ENCODE data around the gene SUMO3. TPM values are rescaled to one million over a fixed set of nuclear protein-coding genes. Genes with fewer than 3 reads are reported as not detected.

The SUMO3 gene
- total and polyA plus RNA-seq, 2 experiments from 2014 or later = 90.8 to 103 TPM

GRCh38 chr21:44850208-44850800 is 32.4 kb upstream of the SUMO3 start (continued):
- TF ChIP-seq ZNF462 (CRISPR knock-in tag; IDR thresholded peaks at IDR 0.05) = no peak
- no peak for TF ChIP-seq ZNF114 (CRISPR knock-in tag; IDR thresholded peaks at IDR 0.05)
- no peak for TF ChIP-seq POLR2AphosphoS5 (IDR thresholded peaks at IDR 0.05; ENCODE audit: low read depth)
- no peak for TF ChIP-seq NANOG (IDR thresholded peaks at IDR 0.05; ENCODE audit: borderline replicate concordance)
- no peak for TF ChIP-seq STAT1 (IDR thresholded peaks at IDR 0.05; ENCODE audit: unreplicated experiment)
- no peak for TF ChIP-seq EZH2phosphoT487 (IDR thresholded peaks at IDR 0.05; ENCODE audit: unreplicated experiment)

- H3K4me1 Mint-ChIP-seq = peaks cover 9% of the 10 kb centered on the region
- H3K9me3 Mint-ChIP-seq = no peaks in the 10 kb centered on the region; the same call in 2 of the 3 replicates
- no peak overlapping the region for H3K27ac Mint-ChIP-seq
- Histone ChIP-seq H3K27me3 (ENCODE audit: insufficient read depth) (no peaks in the 10 kb centered on the region), H3K4me2 (no peak overlapping the region), H3K4me1 (ENCODE audit: insufficient read depth) (peaks cover 8% of the 10 kb centered on the region), H3K36me3 (ENCODE audit: insufficient read depth) (peaks cover 30% of the 10 kb centered on the region; the same call in 1 of the 2 replicates), H4K20me1 (replicated peaks; ENCODE audit: insufficient read depth) (no peaks in the 10 kb centered on the region; the same call in none of the 2 replicates), H3K27ac (ENCODE audit: low read depth) (no peak overlapping the region), H3F3A (replicated peaks; ENCODE audit: low read depth) (peaks cover 3% of the 10 kb centered on the region; the same call in 1 of the 2 replicates), H3K4me3 (no peak overlapping the region), H3K9me2 (ENCODE audit: insufficient read depth) (no peaks in the 10 kb centered on the region), H3K79me2 (replicated peaks; ENCODE audit: insufficient read depth) (peaks cover 12% of the 10 kb centered on the region; the same call in 1 of the 2 replicates), H2AFZ (no peak overlapping the region)
- H3K27me3 Mint-ChIP-seq (ENCODE audit: insufficient read depth, low read depth, poor library complexity) = peaks cover 9% of the 10 kb centered on the region
- peaks cover 43% of the 10 kb centered on the region for H3K36me3 Mint-ChIP-seq (ENCODE audit: low read depth)
- ATAC-seq (no peak), DNase-seq (ENCODE audit: low spot score) (no peak)
- no peak overlapping the region for H3K4me3 Mint-ChIP-seq
- TF ChIP-seq ETS1 (IDR thresholded peaks at IDR 0.05) = no peak
- TF ChIP-seq EZH2phosphoT487 (IDR thresholded peaks at IDR 0.05; ENCODE audit: unreplicated experiment) = no peak
- TF ChIP-seq ZNF462 (CRISPR knock-in tag; IDR thresholded peaks at IDR 0.05) = no peak
- TF ChIP-seq NANOG (IDR thresholded peaks at IDR 0.05; ENCODE audit: borderline replicate concordance) = no peak
Measured at GRCh38 chr21:44849616-44850130, 31.8 kb upstream of the SUMO3 start.
